ENCODE results near the gene TRAFD1. TPM values are rescaled to one million over a fixed set of nuclear protein-coding genes. Genes with fewer than 3 reads are reported as not detected.

Gene TRAFD1
- total and polyA plus RNA-seq, 2 of the 8 experiments (the other 6 are each of a cell fraction or from before 2014, with no cell fraction given) = 18.1 to 33.1 TPM

GRCh38 chr12:112178796-112179195 lies 53.4 kb downstream of the TRAFD1 start:
- no peak overlapping the region for H2BK120ac ChIP-seq (replicated peaks; ENCODE audit: low read depth, low read length)
- WGBS, 2 experiments (ENCODE audit: extremely low coverage in 1 of 2, insufficient coverage in 1 of 2, insufficient read length in 1 of 2, insufficient replicate concordance in 2 of 2, low coverage in 1 of 2, low lambda C conversion rate in 2 of 2, missing lambda C conversion rate in 1 of 2) = 94% methylated on average over 14 of the region's 15 CpGs; no CpG with 5 or more reads in 1 of the 2 experiments
- no peak overlapping the region for H4K91ac ChIP-seq (replicated peaks; ENCODE audit: insufficient read length, low read length)
- H3K23ac ChIP-seq (ENCODE audit: insufficient read length) = no peak overlapping the region
- H3K4me2 ChIP-seq (ENCODE audit: insufficient read depth in 1 of 2, low read depth in 2 of 2, low read length in 2 of 2) = no peak overlapping the region
- no peak overlapping the region; the same call in 1 of the 2 replicates for H3K27ac ChIP-seq (ENCODE audit: low read depth, low read length)
- H3K9me3 ChIP-seq (ENCODE audit: insufficient read depth in 2 of 2, low read depth in 1 of 2, low read length in 1 of 2) = no peaks in the 10 kb centered on the region
- no peaks in the 10 kb centered on the region for H4K20me1 ChIP-seq (replicated peaks in 1 of 2; ENCODE audit: control insufficient read depth in 1 of 2, insufficient read depth in 2 of 2, low read length in 2 of 2)
- no peak overlapping the region for H3K56ac ChIP-seq (replicated peaks; ENCODE audit: insufficient read length, low read depth, low read length)
- no peak overlapping the region for H2BK20ac ChIP-seq (ENCODE audit: low read length)
- H2BK15ac ChIP-seq (ENCODE audit: low read length) = no peak overlapping the region
- POLR2A ChIA-PET (ENCODE audit: partially characterized antibody) = no interaction called here
- H3K4me1 ChIP-seq (replicated peaks in 1 of 4; ENCODE audit: control insufficient read depth in 3 of 4, insufficient read depth in 4 of 4, low read length in 3 of 4) = peaks cover 2 to 14% (median 9%) of the 10 kb centered on the region in 4 experiments; a peak in 6 of 7 replicates
- CTCF ChIA-PET (ENCODE audit: partially characterized antibody) = interaction anchor here (1.0 kb wide), 1 partner anchor 9 kb away, joined by 3 read pairs; no protein-coding TSS in a partner anchor
- H3K27me3 ChIP-seq (replicated peaks in 1 of 4; ENCODE audit: control insufficient read depth in 3 of 4, extremely low read depth in 1 of 4, insufficient read depth in 3 of 4, low read length in 3 of 4) = no peaks in the 10 kb centered on the region
- H3K9ac ChIP-seq (replicated peaks in 1 of 4; ENCODE audit: extremely low read depth in 1 of 4, low read depth in 3 of 4, low read length in 3 of 4) = no peak overlapping the region
- no peak overlapping the region; the same call in 1 of the 2 replicates for H4K8ac ChIP-seq (ENCODE audit: extremely low read depth, insufficient read depth, low read length)
- no peak overlapping the region for H3K14ac ChIP-seq (ENCODE audit: insufficient read length)
- no peak overlapping the region for H3K18ac ChIP-seq (ENCODE audit: extremely low read depth, low read length)
- no peaks in the 10 kb centered on the region for H3K23me2 ChIP-seq (ENCODE audit: low read depth, low read length)
- H3K36me3 ChIP-seq (ENCODE audit: control insufficient read depth in 2 of 4, insufficient read depth in 4 of 4, low read length in 3 of 4) = peaks cover 8 to 18% (median 11%) of the 10 kb centered on the region in 4 experiments; a peak in 7 of 8 replicates
- TF ChIP-seq JUND (IDR thresholded peaks at IDR 0.05; ENCODE audit: low read length) = no peak
- TF ChIP-seq HDAC6 (IDR thresholded peaks at IDR 0.05; ENCODE audit: low read depth, low read length) = no peak
- no peak for TF ChIP-seq SIRT6 (IDR thresholded peaks at IDR 0.05; ENCODE audit: low read length)
- TF ChIP-seq NRF1 (IDR thresholded peaks at IDR 0.05; ENCODE audit: low read depth, low read length) = no peak
- no peak for TF ChIP-seq MAX (IDR thresholded peaks at IDR 0.05)
- no peak for TF ChIP-seq RFX5 (IDR thresholded peaks at IDR 0.05; ENCODE audit: borderline replicate concordance, low read depth, low read length)
- no peak for TF ChIP-seq EGR1 (IDR thresholded peaks at IDR 0.05; ENCODE audit: borderline replicate concordance, low read depth, low read length)
- TF ChIP-seq KDM4A (IDR thresholded peaks at IDR 0.05; ENCODE audit: low read depth, low read length, severe bottlenecking) = no peak
- TF ChIP-seq YY1 (IDR thresholded peaks at IDR 0.05; ENCODE audit: low read depth, low read length) = no peak
- no peak for TF ChIP-seq SRF (IDR thresholded peaks at IDR 0.05; ENCODE audit: low read depth, low read length)
- no peak for TF ChIP-seq HDAC2 (IDR thresholded peaks at IDR 0.05; ENCODE audit: borderline replicate concordance in 1 of 2, low read depth in 2 of 2, low read length in 2 of 2)
- TF ChIP-seq TBP (IDR thresholded peaks at IDR 0.05; ENCODE audit: low read depth, low read length) = no peak
- TF ChIP-seq USF2 (IDR thresholded peaks at IDR 0.05; ENCODE audit: low read length) = no peak
- no peak overlapping the region for H2BK12ac ChIP-seq (ENCODE audit: low read depth, low read length)
- H3K4me3 ChIP-seq (ENCODE audit: extremely low read depth in 1 of 4, insufficient read depth in 2 of 4, low read depth in 3 of 4, low read length in 4 of 4) = no peak overlapping the region
- H4K5ac ChIP-seq (ENCODE audit: insufficient read length, low read depth, low read length) = no peak overlapping the region
- no peak overlapping the region for H3K4ac ChIP-seq (replicated peaks; ENCODE audit: insufficient read length, low read depth, low read length)
- DNase-seq (ENCODE audit: low read depth in 1 of 2, low spot score in 2 of 2) (no peak), FAIRE-seq (no peak)
- H2AFZ ChIP-seq (ENCODE audit: low read length) = no peak overlapping the region
- no peak overlapping the region for H2AK5ac ChIP-seq (ENCODE audit: low read depth, low read length)
- no peaks in the 10 kb centered on the region for H3K79me2 ChIP-seq (ENCODE audit: control insufficient read depth in 1 of 2, insufficient read depth in 2 of 2, low read length in 2 of 2)
- no peak overlapping the region for H2BK5ac ChIP-seq (ENCODE audit: low read depth, low read length)
- H3K79me1 ChIP-seq (ENCODE audit: low read depth, low read length) = no peaks in the 10 kb centered on the region

Measured in H1 (cell line).